Lower leg skin (tissue), 4 donors: ENCODE results near the gene UST. TPM values are rescaled to one million over a fixed set of nuclear protein-coding genes. Genes with fewer than 3 reads are reported as not detected.

Experiments used
- DNase-seq, 2 donors: peaks; one replicate each; pipeline ENCODE4 v3.0.0-alpha.2; 2019; ENCODE audit warnings: low spot score in 2 of 2
- H3K4me3 ChIP-seq: fragments of 200-600 bp; sonication (generic); 2 replicates; pipeline ENCODE4 v1.5.1; 2017; ENCODE audit warnings: mild to moderate bottlenecking, low read depth; ENCODE audit not compliant: poor library complexity, severe bottlenecking
- POLR2A ChIP-seq, 2 donors: fragments of 450-650 bp; IDR thresholded peaks; one replicate each; pipeline ENCODE4 v1.6.1; 2016 to 2017; ENCODE audit warnings: antibody characterized with exemption in 2 of 2, mild to moderate bottlenecking in 1 of 2, moderate library complexity in 1 of 2
- WGBS, 2 donors: methylation state at CpG; one replicate each; pipeline ENCODE4 v1.1.5; 2018; 5-methylcytosine and 5-hydroxymethylcytosine counted together
- intact Hi-C: fragments of 100-400 bp; cut with DNase I; formaldehyde crosslinking; loops from one replicate; pipeline ENCODE4 v1.15.0; 2023; ENCODE audit warnings: low total_unique reads
- total RNA-seq, 4 donors: library from RNA; depleted of rRNA; stranded (reverse); fragments of >200 nt; gene quantifications; one replicate each; pipeline ENCODE4 v1.1.0, GENCODE V29; 2016
- TF ChIP-seq, protein P1 (sequence below), 3 donors: fragments of 450-650 bp; IDR thresholded peaks; one replicate each; pipeline ENCODE4 v1.5.1; 2016; ENCODE audit warnings: antibody characterized with exemption in 3 of 3, mild to moderate bottlenecking in 3 of 3, moderate library complexity in 2 of 3

The UST gene
- total RNA-seq, 4 donors from 2014 or later: 12.2 to 21.7 (median 17.7) TPM

DNA sequence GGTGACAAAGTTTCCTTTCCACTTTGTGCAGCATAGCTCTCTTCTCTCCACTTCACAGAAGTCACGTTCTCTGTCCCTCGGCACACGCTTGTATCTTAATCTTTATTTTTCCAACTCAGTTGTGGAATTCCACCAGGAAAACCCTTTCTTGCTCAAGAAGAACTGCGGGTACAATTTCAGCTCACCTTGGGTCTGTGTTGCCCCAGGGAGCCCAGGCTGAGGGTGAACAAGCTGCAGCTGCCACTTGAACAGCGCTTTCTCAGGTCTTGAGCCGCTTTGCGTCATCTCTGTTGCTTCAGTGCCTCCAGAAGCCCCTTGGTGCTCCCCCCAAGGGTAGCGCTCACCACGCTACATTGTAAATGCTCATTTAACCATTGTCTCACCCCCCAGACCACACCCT lies 341.5 kb downstream of the UST start:
- DNase-seq: no peak

DNA sequence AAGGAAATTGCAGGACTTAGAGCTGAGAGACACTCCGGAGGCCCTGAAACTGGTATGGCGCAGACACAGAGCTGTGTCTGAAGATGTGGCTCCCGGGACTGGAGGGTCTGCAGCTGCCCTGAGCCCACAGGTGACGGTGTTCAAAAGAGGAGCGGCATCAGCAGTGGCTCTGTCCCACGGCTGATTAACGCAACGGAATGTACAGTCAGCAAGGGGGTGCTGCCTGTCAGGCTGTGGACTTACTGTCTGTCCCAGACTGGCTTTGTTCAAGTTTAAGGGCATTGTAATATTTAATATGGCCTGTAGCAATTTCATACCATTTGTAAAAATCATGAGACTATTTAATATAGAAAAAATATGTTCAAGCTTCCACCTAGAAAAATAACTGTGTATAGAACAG lies 342.7 kb downstream of the UST start:
- WGBS, 2 donors: 81 to 93% methylated on average over 8 of the region's 8 CpGs
- no peak overlapping the region for H3K4me3 ChIP-seq
- intact Hi-C loops: no loop called here
- TF ChIP-seq, protein P1, sequence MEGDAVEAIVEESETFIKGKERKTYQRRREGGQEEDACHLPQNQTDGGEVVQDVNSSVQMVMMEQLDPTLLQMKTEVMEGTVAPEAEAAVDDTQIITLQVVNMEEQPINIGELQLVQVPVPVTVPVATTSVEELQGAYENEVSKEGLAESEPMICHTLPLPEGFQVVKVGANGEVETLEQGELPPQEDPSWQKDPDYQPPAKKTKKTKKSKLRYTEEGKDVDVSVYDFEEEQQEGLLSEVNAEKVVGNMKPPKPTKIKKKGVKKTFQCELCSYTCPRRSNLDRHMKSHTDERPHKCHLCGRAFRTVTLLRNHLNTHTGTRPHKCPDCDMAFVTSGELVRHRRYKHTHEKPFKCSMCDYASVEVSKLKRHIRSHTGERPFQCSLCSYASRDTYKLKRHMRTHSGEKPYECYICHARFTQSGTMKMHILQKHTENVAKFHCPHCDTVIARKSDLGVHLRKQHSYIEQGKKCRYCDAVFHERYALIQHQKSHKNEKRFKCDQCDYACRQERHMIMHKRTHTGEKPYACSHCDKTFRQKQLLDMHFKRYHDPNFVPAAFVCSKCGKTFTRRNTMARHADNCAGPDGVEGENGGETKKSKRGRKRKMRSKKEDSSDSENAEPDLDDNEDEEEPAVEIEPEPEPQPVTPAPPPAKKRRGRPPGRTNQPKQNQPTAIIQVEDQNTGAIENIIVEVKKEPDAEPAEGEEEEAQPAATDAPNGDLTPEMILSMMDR (IDR thresholded peaks at IDR 0.05): no peak
- TF ChIP-seq POLR2A (IDR thresholded peaks at IDR 0.05): no peak
- no peak for DNase-seq

More for the DNA sequence above, 341.5 kb downstream of the UST start:
- no peak for TF ChIP-seq POLR2A (IDR thresholded peaks at IDR 0.05)
- TF ChIP-seq, protein P1 (IDR thresholded peaks at IDR 0.05): no peak
- intact Hi-C loops: no loop called here
- H3K4me3 ChIP-seq: no peak overlapping the region
- WGBS, 2 donors: 96 to 97% methylated on average over 9 of the region's 9 CpGs

DNA sequence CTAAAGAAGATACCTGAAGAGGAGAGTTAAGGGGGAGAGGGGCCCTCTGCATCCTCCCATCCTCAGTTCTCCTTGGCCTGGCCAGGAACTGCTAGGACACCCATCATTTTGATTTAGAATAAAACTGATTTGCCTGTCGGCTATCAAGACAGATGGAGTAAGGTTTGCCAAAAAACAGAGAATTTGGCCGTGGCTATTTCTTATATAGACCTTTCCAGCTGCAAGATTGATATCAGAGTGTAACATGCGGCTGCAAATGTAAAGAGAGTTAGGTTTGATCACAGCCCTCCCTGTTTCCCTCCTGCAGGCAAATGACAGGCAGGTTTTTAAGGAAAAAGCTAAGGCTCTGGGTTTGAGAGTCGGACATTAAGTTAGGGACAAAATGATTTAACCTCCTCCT lies 344.1 kb downstream of the UST start:
- 53 to 68% methylated on average over 4 of the region's 4 CpGs for WGBS, 2 donors
- DNase-seq: no peak
- no peak for TF ChIP-seq POLR2A (IDR thresholded peaks at IDR 0.05)
- TF ChIP-seq, protein P1 (IDR thresholded peaks at IDR 0.05): no peak
- intact Hi-C loops: no loop called here
- no peak overlapping the region for H3K4me3 ChIP-seq

DNA sequence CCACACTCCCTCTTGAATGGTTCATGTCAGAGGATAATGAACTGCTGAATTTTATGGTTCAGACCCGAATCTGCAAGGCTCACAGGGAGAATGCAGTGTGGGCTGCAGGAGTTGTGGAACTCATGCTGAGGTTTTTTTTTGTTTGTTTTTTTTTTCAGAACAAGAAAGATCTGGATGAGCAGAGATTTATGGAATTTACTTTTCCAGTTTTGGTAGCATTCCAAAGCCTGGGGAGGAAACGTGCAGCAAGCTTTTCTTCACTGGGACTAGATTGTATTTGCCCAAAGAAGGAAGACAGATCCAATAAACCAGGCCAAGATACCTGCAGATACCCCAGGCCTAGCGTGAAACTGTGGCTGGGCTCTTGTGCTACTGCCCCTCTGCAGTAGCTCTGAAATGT lies 346.8 kb downstream of the UST start:
- no peak for DNase-seq
- WGBS, 2 donors: 39 to 50% methylated on average over 3 of the region's 3 CpGs
- H3K4me3 ChIP-seq: no peak overlapping the region
- intact Hi-C loops: no loop called here
- TF ChIP-seq POLR2A (IDR thresholded peaks at IDR 0.05): no peak
- TF ChIP-seq, protein P1 (IDR thresholded peaks at IDR 0.05): no peak

DNA sequence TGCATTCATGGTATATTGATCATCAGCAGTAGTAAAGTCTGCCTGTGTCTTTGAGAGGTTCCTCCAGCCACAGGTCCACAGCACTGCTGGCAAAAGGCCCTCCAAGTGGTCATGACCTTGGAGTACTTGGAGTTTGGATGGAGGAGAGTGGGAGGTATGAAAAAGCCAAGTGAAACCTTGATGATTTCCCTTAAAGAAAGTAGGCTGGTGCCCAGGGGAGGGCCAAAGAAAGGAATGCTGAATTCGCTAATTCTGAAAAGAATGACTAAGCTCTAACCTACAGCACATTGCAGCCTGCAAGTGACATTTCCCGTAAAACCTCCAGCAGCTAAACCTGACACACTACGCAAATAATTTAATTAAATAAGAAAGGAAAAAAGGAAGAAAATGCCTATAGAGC lies 347.3 kb downstream of the UST start:
- intact Hi-C loops: no loop called here
- DNase-seq: no peak
- TF ChIP-seq POLR2A (IDR thresholded peaks at IDR 0.05): no peak
- TF ChIP-seq, protein P1 (IDR thresholded peaks at IDR 0.05): no peak
- WGBS, 2 donors: 57 to 66% methylated on average over 3 of the region's 3 CpGs
- H3K4me3 ChIP-seq: no peak overlapping the region

DNA sequence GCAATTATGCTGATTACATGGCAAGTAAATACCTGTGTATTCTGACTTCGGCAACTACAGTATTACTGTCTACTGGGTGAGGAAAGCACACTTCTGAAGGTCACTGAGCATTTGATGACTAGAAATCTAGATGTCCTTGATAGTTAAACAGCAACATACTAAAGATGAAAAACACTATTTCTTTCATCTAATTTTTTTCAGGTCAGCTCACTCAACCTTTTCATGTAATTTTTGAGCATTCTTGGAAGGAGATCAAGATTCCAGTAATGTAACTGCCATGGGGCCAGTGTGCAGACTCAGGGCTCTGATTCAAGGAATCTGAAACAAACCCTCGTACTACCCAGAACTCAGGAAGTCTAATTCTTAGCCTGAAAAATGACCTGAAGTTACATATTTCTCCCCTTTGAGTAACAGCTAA lies 348.1 kb downstream of the UST start:
- intact Hi-C loops: no loop called here
- 31 to 45% methylated on average over 2 of the region's 2 CpGs for WGBS, 2 donors
- no peak overlapping the region for H3K4me3 ChIP-seq
- no peak for TF ChIP-seq POLR2A (IDR thresholded peaks at IDR 0.05)
- TF ChIP-seq, protein P1 (IDR thresholded peaks at IDR 0.05): no peak
- DNase-seq: no peak
